IgD-negative memory B cell (primary cell): ENCODE data around the gene MAN1A1. TPM values are rescaled to one million over a fixed set of nuclear protein-coding genes. Genes with fewer than 3 reads are reported as not detected.

Source experiments
- H3K27ac Mint-ChIP-seq, 3 donors: one replicate each; pipeline ENCODE4 v1.8.0; 2020 to 2022; ENCODE audit warnings: mild to moderate bottlenecking in 3 of 3, mixed read lengths in 3 of 3, moderate library complexity in 1 of 3
- H3K27me3 Mint-ChIP-seq: one replicate; pipeline ENCODE4 v1.8.0; 2021; ENCODE audit warnings: mixed read lengths
- H3K36me3 Mint-ChIP-seq: one replicate; pipeline ENCODE4 v1.8.0; 2020; ENCODE audit warnings: mild to moderate bottlenecking, mixed read lengths
- H3K4me1 Mint-ChIP-seq, 3 donors: one replicate each; pipeline ENCODE4 v1.8.0; 2020 to 2022; ENCODE audit warnings: mixed read lengths in 3 of 3, mild to moderate bottlenecking in 1 of 3
- H3K4me3 Mint-ChIP-seq, 4 donors: one replicate each; pipeline ENCODE4 v1.8.0; 2020 to 2022; ENCODE audit warnings: mild to moderate bottlenecking in 4 of 4, mixed read lengths in 4 of 4, moderate library complexity in 3 of 4
- H3K9me3 Mint-ChIP-seq, 3 donors: one replicate each; pipeline ENCODE4 v1.8.0; 2020 to 2021; ENCODE audit warnings: mixed read lengths in 3 of 3, mild to moderate bottlenecking in 1 of 3
- polyA plus RNA-seq: library from polyadenylated mRNA; unstranded; fragments of 300-500 nt; fragmentation: Illumina TruSeq; gene quantifications from one replicate; pipeline ENCODE4 v1.2.3, GENCODE V29; 2021

The MAN1A1 gene
- polyA plus RNA-seq, 1 donor from 2014 or later = 16.9 TPM

DNA sequence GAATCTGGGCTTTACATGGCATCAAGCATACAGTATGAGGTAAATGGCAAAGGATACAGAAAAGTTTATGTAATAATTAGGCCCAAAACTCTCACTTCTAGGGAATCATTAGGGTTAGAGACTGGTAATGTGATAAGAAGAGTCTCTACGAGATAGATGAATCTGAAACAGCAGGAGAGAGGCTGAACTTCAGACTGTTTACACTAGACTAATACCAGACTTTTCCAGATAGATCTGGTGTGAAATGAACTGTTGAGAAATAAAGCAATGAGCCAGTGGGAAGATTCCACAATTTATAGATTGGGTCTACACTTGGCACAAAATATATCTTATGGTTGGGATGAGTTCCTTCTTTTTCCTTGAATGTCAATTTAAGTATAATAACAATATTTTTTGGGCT lies 134.3 kb downstream of the MAN1A1 start:
- Mint-ChIP-seq H3K4me3 (no peak overlapping the region), H3K36me3 (peaks cover 2% of the 10 kb centered on the region), H3K9me3 (no peaks in the 10 kb centered on the region), H3K27me3 (no peaks in the 10 kb centered on the region), H3K4me1 (no peaks in the 10 kb centered on the region), H3K27ac (no peak overlapping the region)

DNA sequence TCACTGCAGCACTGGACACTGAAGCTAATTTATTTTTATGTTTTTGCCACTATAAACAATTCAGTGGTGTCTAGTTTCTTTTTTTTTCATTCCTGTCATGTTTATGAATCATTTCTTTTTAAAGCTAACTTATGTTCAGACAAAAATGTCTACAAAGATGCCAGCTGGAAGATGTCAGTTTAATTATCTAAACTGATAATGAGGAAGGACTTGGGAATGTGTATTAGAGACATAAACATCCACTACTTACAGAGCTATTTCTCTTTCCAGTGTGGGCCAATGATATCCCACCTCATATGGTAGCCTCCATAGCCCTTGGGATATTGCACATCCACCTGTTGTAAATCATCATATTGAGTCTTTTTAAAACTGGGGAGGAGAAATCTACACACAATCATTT lies 139.0 kb downstream of the MAN1A1 start:
- peaks cover 0 to 2% (median 0%) of the 10 kb centered on the region in 3 donors for H3K9me3 Mint-ChIP-seq
- no peak overlapping the region for H3K27ac Mint-ChIP-seq
- H3K4me1 Mint-ChIP-seq = peaks cover 8 to 16% (median 12%) of the 10 kb centered on the region in 3 donors
- H3K4me3 Mint-ChIP-seq = no peak overlapping the region
- H3K36me3 Mint-ChIP-seq = no peaks in the 10 kb centered on the region
- H3K27me3 Mint-ChIP-seq = no peaks in the 10 kb centered on the region

DNA sequence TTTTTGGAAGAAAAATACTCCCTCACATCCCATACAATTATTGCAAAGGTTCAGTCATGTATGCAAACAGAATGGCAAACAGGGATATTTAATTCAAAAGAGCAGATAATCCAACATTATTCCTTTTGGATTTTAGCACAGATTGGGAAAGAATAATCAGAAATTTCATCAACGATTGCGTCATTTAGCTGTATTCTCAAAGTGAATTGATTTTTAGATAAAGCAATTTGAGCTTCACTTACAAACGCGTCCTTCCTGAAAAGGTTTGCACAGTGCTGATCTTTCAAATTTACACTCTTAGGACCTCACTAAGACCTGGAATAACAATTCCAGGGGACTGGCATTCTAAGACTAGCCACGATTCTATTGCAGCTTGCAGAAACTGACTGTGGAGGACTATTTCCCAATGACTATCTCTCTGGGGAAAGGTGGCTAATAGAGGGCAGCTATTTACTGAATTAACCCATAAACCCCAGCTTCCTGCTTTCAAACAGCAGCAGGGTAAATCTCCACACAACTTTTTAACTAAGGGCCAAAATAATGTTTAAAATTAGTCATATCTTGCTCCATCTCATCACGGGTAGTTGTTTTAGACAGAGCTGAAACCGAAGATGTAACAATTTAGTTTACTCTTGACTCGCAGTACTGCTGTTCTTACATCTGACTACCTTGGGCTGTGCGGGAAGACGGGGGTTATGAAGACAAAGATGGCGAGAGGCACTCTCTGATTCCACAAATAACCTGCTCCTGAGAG lies 139.9 kb downstream of the MAN1A1 start:
- Mint-ChIP-seq H3K4me1 (peaks cover 8 to 16% (median 12%) of the 10 kb centered on the region in 3 donors), H3K4me3 (no peak overlapping the region), H3K27me3 (no peaks in the 10 kb centered on the region), H3K36me3 (no peaks in the 10 kb centered on the region), H3K27ac (no peak overlapping the region), H3K9me3 (peaks cover 0 to 2% (median 0%) of the 10 kb centered on the region in 3 donors)

DNA sequence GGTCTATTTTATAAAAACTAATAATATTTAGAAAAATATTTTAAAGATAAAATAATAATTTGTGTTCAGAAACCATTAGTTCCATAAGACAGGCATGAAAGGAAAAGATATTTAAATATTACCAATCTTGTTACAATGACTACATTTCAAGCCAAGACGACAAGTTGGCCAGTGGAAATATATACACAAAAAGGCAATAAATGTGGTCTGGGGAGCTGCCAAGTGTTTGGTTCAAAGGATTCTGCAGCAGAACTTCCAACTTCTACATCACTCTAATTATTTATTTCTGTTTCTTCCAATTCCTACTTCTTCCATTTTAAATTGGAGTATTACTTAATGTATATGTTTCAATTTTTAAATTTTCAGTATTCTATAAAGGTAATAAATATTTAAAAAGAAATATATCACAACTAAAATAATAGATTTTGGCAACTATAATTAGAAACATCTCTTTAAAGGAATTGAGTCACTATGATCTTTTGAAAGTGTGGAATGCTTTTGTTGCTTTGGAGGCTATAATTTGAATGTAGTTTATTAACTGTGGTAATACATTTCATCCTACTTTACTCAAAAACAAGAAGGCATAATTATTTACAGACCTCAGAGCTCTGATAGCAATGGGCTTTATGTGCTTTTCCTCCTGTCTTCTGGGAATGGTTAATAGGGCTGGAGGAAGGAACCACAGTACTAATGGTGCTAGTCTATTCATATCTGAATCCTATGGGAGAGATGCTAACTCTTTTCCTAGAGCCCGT lies 141.4 kb downstream of the MAN1A1 start:
- H3K27me3 Mint-ChIP-seq = no peaks in the 10 kb centered on the region
- no peak overlapping the region for H3K4me3 Mint-ChIP-seq
- H3K36me3 Mint-ChIP-seq = peaks cover 4% of the 10 kb centered on the region
- peaks cover 0 to 2% (median under 1%) of the 10 kb centered on the region in 3 donors for H3K9me3 Mint-ChIP-seq
- no peak overlapping the region for H3K27ac Mint-ChIP-seq
- H3K4me1 Mint-ChIP-seq = peaks cover 8 to 16% (median 12%) of the 10 kb centered on the region in 3 donors

DNA sequence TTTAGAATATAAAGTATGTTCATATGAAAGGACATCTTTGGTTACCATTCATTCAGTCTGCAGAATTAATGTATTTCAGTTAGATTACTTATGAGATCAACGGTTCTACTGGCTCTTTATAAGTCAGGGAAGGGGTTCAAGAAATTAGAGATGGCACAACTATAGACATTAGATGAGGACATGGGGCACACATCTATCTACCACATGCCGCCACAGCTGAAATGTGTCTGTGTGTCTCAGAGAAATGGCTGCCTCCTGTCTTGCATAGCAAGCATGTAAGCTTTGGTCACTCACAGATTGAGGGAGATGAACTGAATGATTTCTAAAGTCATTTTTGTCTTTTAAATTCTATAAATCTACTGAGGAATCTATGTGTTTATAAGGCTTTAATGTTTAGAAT lies 142.2 kb downstream of the MAN1A1 start:
- Mint-ChIP-seq H3K9me3 (peaks cover 0 to 2% (median 1%) of the 10 kb centered on the region in 3 donors), H3K4me1 (peaks cover 8 to 16% (median 12%) of the 10 kb centered on the region in 3 donors), H3K36me3 (peaks cover 4% of the 10 kb centered on the region), H3K27me3 (no peaks in the 10 kb centered on the region), H3K4me3 (no peak overlapping the region), H3K27ac (no peak overlapping the region)

DNA sequence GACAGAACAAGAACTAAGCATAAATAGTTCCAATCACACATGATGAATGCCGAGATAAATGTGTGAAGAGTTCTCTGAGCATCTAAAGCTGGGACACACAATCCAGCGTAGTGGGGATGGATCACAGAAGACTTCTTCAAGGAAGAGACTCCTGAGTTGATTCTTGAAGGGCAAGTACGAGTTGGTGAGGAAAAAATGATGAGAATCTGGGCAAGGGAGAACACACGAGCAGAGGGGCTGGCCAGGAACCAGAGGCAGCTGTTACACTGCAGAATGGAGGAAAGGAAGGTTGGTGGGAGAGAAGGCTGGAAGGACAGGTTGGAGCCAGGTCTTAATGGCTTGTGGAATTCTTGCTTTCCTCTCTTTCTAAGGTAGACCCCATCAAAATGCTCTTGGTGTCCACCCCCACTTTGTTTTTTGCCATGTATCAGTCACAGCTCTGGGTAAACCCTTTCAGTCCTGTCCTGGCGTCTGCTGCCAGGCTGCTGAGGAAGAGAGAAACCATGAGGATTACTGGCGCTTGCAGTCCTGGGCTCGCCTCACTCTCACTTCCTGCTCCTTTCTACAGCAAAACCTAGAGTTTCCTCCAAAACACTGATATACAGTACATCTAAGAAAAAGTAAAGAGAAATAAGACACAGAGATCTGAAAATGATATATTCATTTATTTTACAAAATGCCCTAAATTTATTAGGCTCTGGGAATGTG lies 143.5 kb downstream of the MAN1A1 start:
- Mint-ChIP-seq H3K4me1 (peaks cover 8 to 16% (median 12%) of the 10 kb centered on the region in 3 donors), H3K27ac (no peak overlapping the region)

DNA sequence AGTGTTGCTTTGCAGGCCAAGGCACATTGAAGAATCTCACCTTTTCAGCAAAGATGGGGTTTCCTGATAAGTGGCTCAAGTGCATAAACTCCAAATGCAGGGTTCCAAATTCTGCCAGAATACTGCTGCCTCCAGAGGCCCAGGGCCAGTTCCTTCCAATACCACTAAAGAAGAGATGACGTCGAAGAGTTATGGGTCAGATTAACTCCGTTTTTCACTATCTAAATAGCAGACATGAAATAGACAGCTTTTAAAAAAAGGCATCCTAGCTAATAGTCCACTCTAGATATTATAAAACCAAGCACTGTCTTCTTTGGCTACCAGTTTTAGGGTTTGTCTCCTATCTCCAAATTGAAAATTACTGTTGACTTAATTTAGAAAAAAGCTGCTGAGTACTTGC lies 144.8 kb downstream of the MAN1A1 start:
- no peak overlapping the region for H3K4me3 Mint-ChIP-seq
- H3K36me3 Mint-ChIP-seq = peaks cover 8% of the 10 kb centered on the region
- H3K9me3 Mint-ChIP-seq = peaks cover 0 to 1% (median 0%) of the 10 kb centered on the region in 3 donors
- H3K27me3 Mint-ChIP-seq = no peaks in the 10 kb centered on the region
- no peak overlapping the region for H3K27ac Mint-ChIP-seq
- H3K4me1 Mint-ChIP-seq = peaks cover 8 to 11% (median 10%) of the 10 kb centered on the region in 3 donors

More for the DNA sequence above, 143.5 kb downstream of the MAN1A1 start:
- peaks cover 5% of the 10 kb centered on the region for H3K36me3 Mint-ChIP-seq
- H3K27me3 Mint-ChIP-seq = no peaks in the 10 kb centered on the region
- peaks cover 0 to 2% (median 1%) of the 10 kb centered on the region in 3 donors for H3K9me3 Mint-ChIP-seq
- no peak overlapping the region for H3K4me3 Mint-ChIP-seq

DNA sequence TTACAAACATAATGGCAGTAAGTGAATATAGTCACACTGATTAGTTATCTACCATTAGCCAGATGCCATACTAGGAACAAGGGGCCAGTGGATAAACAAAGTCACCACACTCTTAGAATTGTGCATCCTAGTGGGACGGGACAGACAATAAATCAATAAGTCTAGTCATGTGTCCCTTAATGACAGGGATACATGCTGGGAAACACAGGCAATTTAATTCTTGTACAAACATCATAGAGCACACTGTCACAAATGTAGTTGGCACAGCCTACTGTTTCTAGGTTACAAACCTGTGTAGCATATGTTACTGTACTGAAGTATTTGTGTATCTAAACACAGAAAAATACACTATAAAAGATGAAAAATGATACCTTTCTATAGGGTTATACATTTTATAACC lies 148.1 kb downstream of the MAN1A1 start:
- Mint-ChIP-seq H3K4me1 (peaks cover 2 to 4% (median 3%) of the 10 kb centered on the region in 3 donors), H3K27ac (no peak overlapping the region), H3K4me3 (no peak overlapping the region), H3K27me3 (no peaks in the 10 kb centered on the region), H3K9me3 (peaks cover 0 to 1% (median 0%) of the 10 kb centered on the region in 3 donors), H3K36me3 (peaks cover 11% of the 10 kb centered on the region)

DNA sequence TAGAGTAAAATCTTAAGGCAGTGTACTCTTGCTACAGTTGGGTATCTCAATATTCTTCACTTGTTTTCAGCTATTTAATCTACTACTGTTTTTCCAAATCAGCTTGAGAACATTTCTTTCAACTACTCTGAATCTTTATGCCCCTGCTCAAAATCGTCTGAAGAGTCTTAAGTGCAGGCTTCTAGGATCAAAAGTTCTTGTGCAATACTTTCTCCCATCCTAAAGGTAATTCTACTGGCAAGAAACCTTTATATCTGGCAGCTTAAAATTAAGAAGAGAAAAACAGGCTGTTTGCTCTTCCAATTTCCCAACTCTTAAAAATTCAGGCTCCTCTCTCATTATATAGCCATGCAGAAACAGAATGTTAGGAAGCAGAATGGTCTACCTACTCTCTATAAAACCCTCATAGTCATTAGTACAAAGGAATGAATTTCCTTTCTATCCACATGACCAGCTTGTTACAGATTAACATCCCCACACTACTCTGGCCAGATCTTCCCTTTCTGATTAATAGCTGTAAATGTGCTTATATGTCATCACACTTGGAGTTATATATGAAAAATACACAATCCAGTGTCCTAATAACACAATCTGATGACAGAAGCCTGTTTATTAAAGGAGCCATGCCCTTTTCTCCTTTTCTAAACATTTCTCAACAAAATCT lies 148.9 kb downstream of the MAN1A1 start:
- Mint-ChIP-seq H3K27me3 (no peaks in the 10 kb centered on the region), H3K27ac (no peak overlapping the region), H3K4me3 (no peak overlapping the region), H3K4me1 (no peaks in the 10 kb centered on the region), H3K9me3 (peaks cover 0 to 1% (median 0%) of the 10 kb centered on the region in 3 donors), H3K36me3 (peaks cover 13% of the 10 kb centered on the region)

DNA sequence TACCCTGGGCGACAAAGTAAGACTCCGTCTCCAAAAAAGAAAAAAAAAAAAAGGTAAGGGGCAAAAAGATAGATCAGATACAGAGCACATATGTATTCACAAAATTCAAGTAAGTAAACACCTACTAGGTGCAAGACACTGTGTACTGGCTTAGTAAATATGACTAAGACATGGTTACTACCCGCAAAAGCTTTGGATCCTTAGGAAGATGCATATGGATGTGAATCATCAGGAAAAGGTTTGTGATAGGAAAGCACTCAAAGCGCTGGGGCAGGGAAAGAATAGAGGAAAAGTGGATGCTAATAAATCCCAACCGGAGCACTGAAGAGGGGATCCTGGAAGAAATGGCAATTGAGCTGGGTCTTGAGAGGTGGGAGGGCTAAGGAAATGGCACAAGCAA lies 152.3 kb downstream of the MAN1A1 start:
- Mint-ChIP-seq H3K4me3 (peak overlapping the region in 1 of 4 donors; percentile 2), H3K27me3 (no peaks in the 10 kb centered on the region), H3K27ac (peak overlapping the region in 1 of 3 donors; percentile 67), H3K36me3 (peaks cover 9% of the 10 kb centered on the region), H3K9me3 (no peaks in the 10 kb centered on the region), H3K4me1 (no peaks in the 10 kb centered on the region)

DNA sequence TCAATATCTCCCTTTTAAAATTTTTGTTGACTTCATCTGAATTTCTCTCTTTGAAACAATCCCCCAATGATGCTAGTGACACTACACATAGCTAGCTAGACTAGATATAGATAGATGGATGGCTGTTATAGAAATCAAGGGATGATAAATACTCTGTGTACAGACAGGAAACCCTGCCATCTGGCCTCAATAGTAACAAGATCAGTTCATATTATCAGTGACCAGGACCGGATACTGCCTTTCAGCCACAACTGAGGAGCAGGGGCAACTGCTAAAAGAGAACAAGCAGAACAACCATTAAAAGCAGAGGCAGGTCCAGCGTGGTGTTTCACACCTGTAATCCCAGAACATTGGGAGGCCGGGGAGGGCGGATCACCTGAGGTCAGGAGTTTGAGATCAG lies 152.8 kb downstream of the MAN1A1 start:
- H3K4me3 Mint-ChIP-seq = no peak overlapping the region
- no peaks in the 10 kb centered on the region for H3K9me3 Mint-ChIP-seq
- peaks cover 9% of the 10 kb centered on the region for H3K36me3 Mint-ChIP-seq
- H3K4me1 Mint-ChIP-seq = no peaks in the 10 kb centered on the region
- peak overlapping the region in 1 of 3 donors; percentile 24 for H3K27ac Mint-ChIP-seq
- H3K27me3 Mint-ChIP-seq = no peaks in the 10 kb centered on the region

DNA sequence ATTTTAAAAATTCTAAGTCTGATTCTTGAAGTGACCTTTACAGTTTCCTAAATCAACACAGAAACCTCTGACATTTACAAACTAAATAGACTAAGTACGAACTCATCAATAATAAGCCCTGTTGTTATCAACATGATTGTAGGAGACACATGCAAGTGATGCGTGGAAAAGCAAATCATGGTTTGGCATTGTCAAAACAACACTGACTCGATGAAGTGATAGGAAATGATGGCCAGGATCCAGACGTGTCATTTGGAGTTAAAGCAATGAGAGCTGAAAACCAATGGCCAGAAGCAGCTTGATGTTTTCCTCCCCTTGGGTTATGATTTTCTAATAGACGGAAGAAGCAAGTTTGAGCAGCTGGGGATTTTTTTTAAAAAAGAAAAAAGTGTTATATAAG lies 153.7 kb downstream of the MAN1A1 start:
- Mint-ChIP-seq H3K4me1 (no peaks in the 10 kb centered on the region), H3K9me3 (no peaks in the 10 kb centered on the region), H3K36me3 (peaks cover 7% of the 10 kb centered on the region), H3K27me3 (no peaks in the 10 kb centered on the region), H3K4me3 (no peak overlapping the region), H3K27ac (no peak overlapping the region)

DNA sequence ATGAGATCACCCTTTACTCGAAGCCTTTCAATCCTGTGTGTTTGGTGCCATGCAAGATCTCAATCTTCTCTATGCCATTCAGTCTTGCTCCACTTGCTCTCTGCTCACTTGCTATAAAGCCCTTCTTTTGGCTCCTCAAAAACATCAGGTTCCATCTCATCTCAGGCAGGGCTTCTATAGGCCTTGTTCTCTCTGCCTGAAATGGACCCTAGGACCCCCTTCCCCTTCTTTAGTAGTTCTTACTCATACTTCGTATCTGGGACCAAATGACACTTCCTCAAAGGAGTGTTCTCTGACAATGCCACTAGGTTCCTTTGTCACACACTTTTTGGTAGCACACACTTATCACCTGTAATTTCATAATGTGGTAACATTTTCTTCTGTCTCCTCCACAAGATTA lies 154.4 kb downstream of the MAN1A1 start:
- Mint-ChIP-seq H3K4me3 (no peak overlapping the region), H3K27me3 (no peaks in the 10 kb centered on the region), H3K27ac (no peak overlapping the region), H3K9me3 (no peaks in the 10 kb centered on the region), H3K4me1 (no peaks in the 10 kb centered on the region), H3K36me3 (peaks cover 7% of the 10 kb centered on the region)

DNA sequence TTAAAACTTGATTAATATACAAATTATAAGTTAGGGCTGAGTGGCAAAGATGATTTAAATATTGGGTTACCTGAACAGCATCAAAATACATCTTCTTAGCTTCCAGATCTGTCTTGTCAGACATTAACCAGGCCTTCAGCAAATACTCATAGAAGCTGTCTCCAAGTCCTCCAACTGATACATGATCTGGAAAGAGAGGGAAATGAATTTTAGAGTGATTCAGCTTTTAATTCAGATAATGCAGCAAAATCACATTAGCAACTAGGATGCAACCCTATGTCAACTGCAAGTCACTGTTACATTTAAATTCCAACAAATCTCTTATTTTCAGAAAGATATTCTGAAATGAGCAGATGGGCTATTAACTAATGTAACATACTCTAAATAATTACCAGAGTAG lies 155.9 kb downstream of the MAN1A1 start:
- no peaks in the 10 kb centered on the region for H3K4me1 Mint-ChIP-seq
- H3K27me3 Mint-ChIP-seq = no peaks in the 10 kb centered on the region
- no peak overlapping the region for H3K4me3 Mint-ChIP-seq
- H3K27ac Mint-ChIP-seq = no peak overlapping the region
- no peaks in the 10 kb centered on the region for H3K9me3 Mint-ChIP-seq
- peaks cover 5% of the 10 kb centered on the region for H3K36me3 Mint-ChIP-seq

DNA sequence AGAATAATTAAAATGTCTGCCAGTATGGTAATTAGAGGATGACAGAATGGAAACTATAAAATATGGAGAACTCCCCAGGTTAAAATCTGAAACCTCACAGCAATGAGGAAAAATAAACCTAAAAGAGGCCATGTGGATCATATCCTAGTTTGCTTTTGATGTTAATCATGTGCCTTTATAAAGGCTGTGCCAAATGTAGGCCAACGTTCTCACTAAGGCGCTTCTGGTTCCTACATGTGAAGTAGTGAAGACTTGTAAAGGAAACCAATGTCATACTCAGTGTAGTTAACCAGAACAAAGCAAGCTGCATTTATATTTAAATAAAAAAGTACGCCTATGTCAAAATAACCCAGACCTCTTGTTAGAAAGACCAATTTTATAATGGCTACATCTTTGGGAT lies 157.4 kb downstream of the MAN1A1 start:
- Mint-ChIP-seq H3K27ac (no peak overlapping the region), H3K36me3 (peaks cover 7% of the 10 kb centered on the region), H3K4me1 (no peaks in the 10 kb centered on the region), H3K9me3 (no peaks in the 10 kb centered on the region), H3K27me3 (no peaks in the 10 kb centered on the region), H3K4me3 (no peak overlapping the region)
